ENCODE data around the gene RPUSD3.

RPUSD3 gene

GRCh38 chr3:9833078-9833477 is 10.7 kb downstream of the RPUSD3 start:
- DNase-seq (ENCODE audit: low spot score): no peak

GRCh38 chr3:9831253-9831652 is 12.6 kb downstream of the RPUSD3 start:
- DNase-seq (ENCODE audit: low spot score): no peak

GRCh38 chr3:9828801-9829755 is 14.7 kb downstream of the RPUSD3 start:
- no peak for DNase-seq (ENCODE audit: low spot score)

DNA sequence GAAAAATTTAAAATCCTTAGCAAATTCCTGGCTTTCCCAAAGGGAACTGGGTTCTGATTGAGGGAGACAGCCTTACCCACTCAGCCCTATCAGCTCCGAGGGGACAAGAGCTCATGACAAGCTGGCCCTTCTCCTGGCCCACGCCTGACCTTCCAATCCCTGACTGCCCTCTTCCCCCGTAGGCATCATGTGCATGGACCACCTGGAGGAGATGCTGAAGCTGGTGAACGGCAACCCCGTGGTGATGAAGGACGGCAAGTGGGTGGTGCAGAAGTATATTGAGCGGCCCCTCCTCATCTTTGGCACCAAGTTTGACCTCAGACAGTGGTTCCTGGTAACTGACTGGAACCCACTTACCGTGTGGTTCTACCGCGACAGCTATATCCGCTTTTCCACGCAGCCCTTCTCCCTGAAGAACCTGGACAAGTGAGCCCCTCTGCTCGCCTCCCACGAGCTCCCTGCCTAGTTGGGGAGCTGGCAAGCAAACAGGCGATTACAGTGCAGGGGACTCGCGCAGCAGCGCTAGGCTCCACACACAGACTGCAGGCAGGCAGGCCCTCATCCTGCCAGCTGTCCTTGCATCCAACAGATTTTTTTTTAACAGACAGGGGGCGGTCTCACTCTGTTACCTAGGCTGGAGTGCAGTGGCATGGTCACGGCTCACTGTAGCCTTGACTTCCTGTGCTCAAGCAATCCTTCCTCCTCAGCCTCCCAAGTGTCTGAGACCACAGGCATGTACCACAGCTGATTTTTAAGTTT is 16.8 kb downstream of the RPUSD3 start:
- no peak for DNase-seq (ENCODE audit: low spot score)

GRCh38 chr3:9825451-9826040 is 18.3 kb downstream of the RPUSD3 start:
- no peak for DNase-seq (ENCODE audit: low spot score)

DNA sequence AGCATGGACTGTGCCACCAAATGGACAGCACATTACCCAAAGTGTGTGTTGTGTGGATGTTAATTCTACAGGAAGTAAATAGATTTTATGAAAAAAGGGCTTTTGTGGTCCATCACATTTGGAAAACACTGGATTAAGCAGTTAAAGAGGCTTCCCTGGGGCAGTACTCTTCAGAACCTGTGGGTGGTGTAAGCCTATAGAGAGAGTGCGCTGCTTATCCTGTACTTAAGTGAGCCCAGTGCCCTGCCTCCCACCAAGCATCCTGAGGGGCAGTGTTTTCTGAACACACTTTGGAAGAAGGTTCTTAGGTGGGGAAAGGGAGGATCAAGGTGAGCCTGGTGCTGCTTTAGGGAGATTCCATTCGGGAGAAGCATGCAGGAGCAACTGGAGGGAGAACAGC is 22.9 kb downstream of the RPUSD3 start:
- no peak for DNase-seq (ENCODE audit: low spot score)

DNA sequence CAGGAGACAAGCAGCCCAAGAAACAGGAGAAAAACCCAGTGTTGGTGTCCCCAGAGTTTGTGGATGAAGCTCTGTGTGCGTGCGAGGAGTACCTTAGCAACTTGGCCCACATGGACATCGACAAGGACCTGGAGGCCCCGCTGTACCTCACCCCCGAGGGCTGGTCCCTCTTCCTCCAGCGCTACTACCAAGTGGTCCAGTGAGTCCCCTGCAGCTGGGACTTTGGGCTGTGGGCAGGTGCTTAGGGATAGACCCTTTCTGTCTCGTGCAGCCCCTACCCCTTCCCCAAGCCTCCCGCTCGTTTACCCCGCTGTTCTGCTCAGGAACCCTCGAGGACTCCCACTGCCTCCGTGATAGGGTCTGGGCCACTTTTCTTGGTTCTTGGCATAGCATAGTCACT is 23.3 kb downstream of the RPUSD3 start:
- no peak for DNase-seq (ENCODE audit: low spot score)

- no peak for DNase-seq (ENCODE audit: low spot score)
Observed at GRCh38 chr3:9818666-9819335, 25.0 kb downstream of the RPUSD3 start.

GRCh38 chr3:9817436-9817835 is 26.4 kb downstream of the RPUSD3 start:
- no peak for DNase-seq (ENCODE audit: low spot score)

- DNase-seq (ENCODE audit: low spot score): no peak
Observed at GRCh38 chr3:9815986-9816385, 27.8 kb downstream of the RPUSD3 start.

- DNase-seq (ENCODE audit: low spot score): no peak
Observed at GRCh38 chr3:9812870-9813483, 30.8 kb downstream of the RPUSD3 start.

DNA sequence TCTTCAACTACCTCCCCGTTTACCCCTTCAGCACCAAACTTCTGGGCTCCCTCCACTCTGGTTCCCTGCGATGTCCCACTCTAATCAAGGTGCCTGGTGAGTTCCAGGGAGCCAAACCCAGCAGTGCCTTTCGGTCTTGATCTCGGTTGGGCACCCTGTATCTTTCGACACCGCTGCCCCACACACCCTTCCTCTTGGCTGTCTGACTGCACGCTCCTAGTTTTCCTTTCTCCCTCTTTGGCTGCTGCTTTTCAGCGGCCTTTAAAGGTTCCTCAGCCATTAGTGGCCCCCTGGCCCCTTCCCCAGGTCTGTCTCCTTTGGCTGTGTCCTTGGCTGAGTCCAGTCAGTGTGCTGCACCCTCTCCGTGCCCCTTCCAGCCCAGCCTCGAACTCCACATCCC is 33.0 kb downstream of the RPUSD3 start:
- DNase-seq (ENCODE audit: low spot score): no peak

DNA sequence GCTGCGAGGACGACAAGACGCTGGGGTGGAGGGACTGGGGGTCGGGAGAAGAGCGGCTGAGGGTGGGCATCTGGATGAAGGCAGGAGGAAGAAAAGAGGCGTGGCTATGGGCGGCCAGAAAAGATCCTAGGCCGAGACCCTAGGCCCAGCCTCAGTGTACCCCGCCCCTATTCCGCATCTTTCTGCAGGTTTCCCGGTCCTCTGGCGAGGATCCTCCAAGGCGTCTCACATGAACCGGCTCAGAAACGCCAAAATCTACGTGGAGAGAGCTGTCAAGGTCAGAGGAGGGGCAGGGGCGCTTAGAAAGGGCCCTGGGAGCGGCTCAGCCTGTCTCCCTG is 33.4 kb downstream of the RPUSD3 start:
- DNase-seq (ENCODE audit: low spot score): no peak

DNA sequence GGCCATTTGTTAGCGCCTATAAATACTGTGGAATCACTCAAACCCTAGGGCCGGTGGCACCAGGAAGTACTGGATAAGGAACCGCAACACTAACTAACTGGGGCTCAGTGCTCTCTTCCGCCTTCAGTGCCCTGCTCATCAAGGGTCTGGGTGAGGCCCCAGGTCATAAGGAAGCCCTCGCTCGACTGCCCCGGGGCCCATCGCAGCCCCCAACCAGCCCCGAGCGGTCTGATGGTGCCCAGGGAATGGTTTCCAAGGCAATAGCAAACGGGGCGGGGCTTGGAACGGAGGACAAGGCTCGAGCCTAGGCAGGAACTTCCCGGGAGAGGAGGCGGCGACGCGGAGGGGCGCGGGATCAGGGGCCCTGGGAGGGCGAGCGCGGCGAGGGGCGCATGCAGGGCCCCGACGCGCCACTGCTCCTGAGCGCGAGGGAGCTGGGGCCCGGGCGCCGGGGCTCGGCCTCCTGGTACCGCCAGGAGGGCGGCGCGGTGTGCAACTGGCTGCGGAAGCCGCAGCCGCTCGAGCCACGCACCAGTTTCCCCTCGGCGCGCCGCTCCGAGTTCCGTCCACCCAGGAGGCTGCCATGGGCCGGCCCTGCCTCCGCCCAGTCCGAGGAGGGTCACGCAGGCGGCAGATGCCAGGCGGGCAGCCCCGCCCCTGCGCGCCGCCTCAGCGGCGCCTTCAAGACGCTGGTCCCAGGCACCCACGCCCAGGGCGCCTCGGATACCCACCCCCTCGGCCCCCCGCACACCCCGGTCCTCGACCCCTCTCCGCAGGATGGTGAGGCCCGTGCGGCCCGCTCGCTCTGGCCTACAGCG is 34.0 kb downstream of the RPUSD3 start, which contains the start of gene TTLL3:
TSS of gene TTLL3 (plus strand) at position 648 of the 818 bp plus-strand sequence. CDS start 400 bp downstream, outside the sequence.
- peak; percentile 59 for DNase-seq (ENCODE audit: low spot score)

DNA sequence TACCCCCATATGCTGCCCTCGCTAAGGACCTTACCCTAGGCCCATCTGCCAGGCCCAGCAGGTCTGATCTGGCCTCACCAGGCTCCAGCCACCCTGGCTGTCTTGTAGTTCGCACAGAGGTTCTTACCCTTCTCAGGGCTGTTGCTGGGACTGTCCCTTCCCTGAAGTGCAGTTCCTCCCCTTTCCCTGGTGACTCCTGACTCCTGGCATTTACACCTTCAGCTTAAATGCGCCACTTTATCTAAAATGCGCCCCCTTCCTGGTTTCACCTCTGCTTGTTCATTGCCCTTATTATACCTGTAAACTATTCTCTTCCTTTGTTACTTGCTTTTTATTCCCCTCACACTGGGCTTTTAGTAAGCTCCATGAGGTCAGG is 34.6 kb downstream of the RPUSD3 start:
- DNase-seq (ENCODE audit: low spot score): no peak

- no peak for DNase-seq (ENCODE audit: low spot score)
Observed at GRCh38 chr3:9808345-9809037, 35.3 kb downstream of the RPUSD3 start.

DNA sequence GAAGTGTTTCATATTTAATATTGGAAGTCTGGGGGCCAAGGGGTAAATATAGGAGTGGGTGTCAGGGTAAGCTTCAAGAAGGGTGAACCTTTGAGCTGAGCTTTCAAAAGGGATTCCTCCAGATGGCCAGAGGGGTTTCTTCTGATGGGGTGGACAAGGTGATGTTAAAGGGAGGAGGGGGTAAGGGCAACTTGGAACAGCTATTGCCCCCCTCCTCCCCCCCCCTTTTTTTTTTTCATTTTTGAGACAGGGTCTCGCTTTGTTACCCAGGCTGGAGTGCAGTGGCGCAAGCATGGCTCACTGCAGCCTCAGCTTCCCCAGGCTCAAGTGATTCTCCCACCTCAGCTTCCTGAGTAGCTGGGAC is 35.8 kb downstream of the RPUSD3 start:
- no peak for DNase-seq (ENCODE audit: low spot score)

- no peak for DNase-seq (ENCODE audit: low spot score)
Observed at GRCh38 chr3:9806688-9807589, 36.9 kb downstream of the RPUSD3 start.

DNA sequence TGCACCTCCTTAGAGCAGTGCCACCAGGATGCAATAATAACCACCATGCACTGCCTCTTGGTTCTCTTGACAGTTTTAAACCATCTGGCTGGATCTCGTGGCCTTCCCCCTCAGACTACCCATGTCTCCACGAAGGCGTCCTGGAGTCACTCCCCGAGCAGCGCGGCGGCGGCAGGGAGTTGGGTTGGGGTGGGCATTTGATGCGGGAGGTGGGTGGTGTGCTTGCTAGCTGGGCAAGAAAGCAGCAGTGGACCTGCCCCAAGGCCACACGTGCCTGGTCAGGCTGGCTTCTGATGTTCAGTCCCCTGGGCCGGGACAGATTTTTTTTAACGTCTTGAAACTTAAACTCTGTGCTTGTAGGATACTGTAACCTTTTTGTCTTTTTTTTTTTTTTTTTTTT is 37.7 kb downstream of the RPUSD3 start:
- no peak for DNase-seq (ENCODE audit: low spot score)

Data from putamen (tissue), 1 donor.